ENCODE results near the gene IL1R1. TPM values are rescaled to one million over a fixed set of nuclear protein-coding genes. Genes with fewer than 3 reads are reported as not detected.

Gene IL1R1
- total RNA-seq, 1 donor, result 150 TPM

- H3K4me3 ChIP-seq (ENCODE audit: low read depth, low read length), result no peak overlapping the region
- TF ChIP-seq CTCF (IDR thresholded peaks at IDR 0.05; ENCODE audit: insufficient read depth, low read length), result no peak
- no peak for DNase-seq (ENCODE audit: low read depth)
Measured at GRCh38 chr2:102154946-102155702, 12.6 kb downstream of the IL1R1 start.

- H3K4me3 ChIP-seq (ENCODE audit: low read depth, low read length), result no peak overlapping the region
- DNase-seq (ENCODE audit: low read depth), result peak; percentile 81
- TF ChIP-seq CTCF (IDR thresholded peaks at IDR 0.05; ENCODE audit: insufficient read depth, low read length), result no peak
Measured at GRCh38 chr2:102155703-102156515, 13.4 kb downstream of the IL1R1 start.

GRCh38 chr2:102158011-102158755 is 15.6 kb downstream of the IL1R1 start:
- no peak for TF ChIP-seq CTCF (IDR thresholded peaks at IDR 0.05; ENCODE audit: insufficient read depth, low read length)
- DNase-seq (ENCODE audit: low read depth), result no peak
- H3K4me3 ChIP-seq (ENCODE audit: low read depth, low read length), result no peak overlapping the region

GRCh38 chr2:102159295-102159694 is 16.7 kb downstream of the IL1R1 start:
- H3K4me3 ChIP-seq (ENCODE audit: low read depth, low read length), result no peak overlapping the region
- no peak for DNase-seq (ENCODE audit: low read depth)
- TF ChIP-seq CTCF (IDR thresholded peaks at IDR 0.05; ENCODE audit: insufficient read depth, low read length), result peak; percentile 27

- DNase-seq (ENCODE audit: low read depth), result peak; percentile 58
- peak; percentile 40 for TF ChIP-seq CTCF (IDR thresholded peaks at IDR 0.05; ENCODE audit: insufficient read depth, low read length)
- no peak overlapping the region for H3K4me3 ChIP-seq (ENCODE audit: low read depth, low read length)
Measured at GRCh38 chr2:102166189-102166845, 23.8 kb downstream of the IL1R1 start.

Data from fibroblast of the aortic adventitia (primary cell).